HG03378 (cell line): Measurements from ENCODE around the gene PSMB9.
"Not testable (repeated sequence)": the region's sequence is repeated elsewhere in the genome, so short reads cannot be mapped to it uniquely, and the experiment has no call there.

ENCODE experiments used
- ATAC-seq: cut with Tn5 transposase; IDR thresholded peaks from one replicate; pipeline ENCODE4 v1.9.1; 2021; ENCODE audit warnings: mild to moderate bottlenecking, moderate library complexity; ENCODE audit not compliant: unreplicated experiment

The PSMB9 gene

DNA sequence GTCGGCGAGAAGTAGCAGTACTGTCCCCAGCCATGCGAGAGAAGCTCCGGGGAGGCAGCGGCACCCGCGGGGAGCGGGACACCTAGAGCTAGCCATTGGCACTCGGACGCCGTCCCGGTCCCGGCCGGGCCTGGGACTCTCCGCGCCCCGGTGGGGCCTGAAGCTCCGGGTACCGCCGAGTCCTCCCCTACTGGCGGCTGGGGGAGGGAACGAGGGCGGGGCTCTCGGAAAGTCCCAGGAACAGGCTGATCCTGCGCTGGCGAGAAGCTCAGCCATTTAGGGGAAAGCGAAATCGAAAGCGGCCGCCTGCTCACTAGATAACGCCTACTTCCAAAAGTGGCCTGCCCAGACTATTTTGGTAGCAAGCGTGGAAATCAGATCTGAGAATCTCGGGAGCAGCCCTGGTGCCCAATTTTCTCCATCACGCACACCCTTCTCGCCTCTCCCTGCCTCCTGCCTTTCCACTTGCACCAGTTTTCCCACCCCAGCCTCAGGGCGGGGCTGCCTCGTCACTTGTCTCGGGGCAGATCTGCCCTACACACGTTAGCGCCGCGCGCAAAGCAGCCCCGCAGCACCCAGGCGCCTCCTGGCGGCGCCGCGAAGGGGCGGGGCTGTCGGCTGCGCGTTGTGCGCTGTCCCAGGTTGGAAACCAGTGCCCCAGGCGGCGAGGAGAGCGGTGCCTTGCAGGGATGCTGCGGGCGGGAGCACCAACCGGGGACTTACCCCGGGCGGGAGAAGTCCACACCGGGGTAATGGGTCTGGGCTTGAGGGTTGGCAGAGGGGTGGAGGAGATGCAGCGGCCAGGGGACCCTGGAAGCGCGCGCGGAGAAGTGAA is at the start of gene PSMB9, which contains the start of gene TAP1:
PSMB9 (plus strand) TSS at position 652 of the 835 bp plus-strand sequence; CDS start at position 690, 38 bp downstream.
TAP1 (minus strand) TSS at position 164 of the 835 bp plus-strand sequence; CDS start at position 96, 68 bp downstream.
- peak; percentile 56 for ATAC-seq

DNA sequence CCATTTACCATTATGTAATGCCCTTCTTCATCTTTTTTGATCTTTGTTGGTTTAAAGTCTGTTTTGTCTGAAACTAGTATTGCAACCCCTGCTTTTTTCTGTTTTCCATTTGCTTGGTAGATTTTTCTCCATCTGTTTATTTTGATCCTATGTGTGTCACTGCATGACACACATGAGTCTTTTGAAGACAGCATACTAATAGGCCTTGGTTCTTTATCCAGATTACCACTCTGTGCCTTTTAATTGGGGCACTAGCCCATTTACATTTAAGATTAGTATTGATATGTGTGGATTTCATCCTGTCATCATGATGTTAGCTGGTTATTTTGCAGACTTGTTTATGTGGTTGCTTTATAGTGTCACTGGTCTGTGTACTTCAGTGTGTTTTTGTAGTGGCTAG is 48.6 kb upstream of the PSMB9 start:
- ATAC-seq = not testable (repeated sequence)

DNA sequence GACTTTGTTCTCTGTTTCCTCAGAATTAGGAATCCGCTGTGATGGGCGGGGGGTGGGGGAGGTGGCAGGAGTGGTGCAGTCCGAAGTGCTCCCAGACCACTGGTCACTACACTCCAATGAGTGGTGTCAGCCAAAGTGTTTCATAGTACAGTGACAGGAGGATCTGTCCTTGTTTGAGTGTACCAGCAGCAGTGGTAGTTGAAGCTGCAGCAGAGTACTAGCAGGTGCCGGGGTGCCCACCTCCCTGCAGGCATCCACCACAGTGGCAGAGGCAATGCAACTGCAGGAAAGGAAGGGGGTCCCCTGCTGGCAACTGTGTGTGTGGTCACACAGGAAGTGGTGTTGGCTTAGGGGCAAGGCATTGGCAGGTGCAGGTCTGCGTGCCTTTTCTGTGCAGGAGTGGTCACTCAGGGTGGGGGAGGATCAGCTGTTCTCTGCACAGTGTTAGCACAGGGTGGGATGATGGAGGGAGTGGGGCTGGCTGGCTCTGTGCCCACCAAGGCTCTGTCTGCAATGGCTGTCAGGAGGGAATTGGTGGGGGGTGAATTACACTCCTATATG is 46.9 kb upstream of the PSMB9 start:
- no peak for ATAC-seq

DNA sequence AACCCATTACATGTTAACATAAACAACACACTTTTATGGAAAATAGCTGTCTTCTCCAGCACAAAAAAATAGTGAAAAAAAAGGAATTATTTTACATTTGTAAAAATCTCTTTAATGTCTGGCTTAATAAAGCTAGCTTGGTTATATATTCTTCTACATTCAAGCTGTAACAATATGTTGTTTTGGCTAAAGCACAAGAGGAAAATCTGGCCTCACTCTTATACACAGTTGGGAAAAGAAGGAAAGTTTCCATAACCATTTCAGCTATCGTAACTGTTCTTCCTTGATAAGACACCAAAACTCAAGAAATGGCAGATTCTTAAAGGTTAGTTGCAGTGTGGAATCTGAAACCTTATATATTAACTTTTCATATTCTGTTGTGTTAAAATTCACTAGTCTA is 44.8 kb upstream of the PSMB9 start:
- no peak for ATAC-seq

DNA sequence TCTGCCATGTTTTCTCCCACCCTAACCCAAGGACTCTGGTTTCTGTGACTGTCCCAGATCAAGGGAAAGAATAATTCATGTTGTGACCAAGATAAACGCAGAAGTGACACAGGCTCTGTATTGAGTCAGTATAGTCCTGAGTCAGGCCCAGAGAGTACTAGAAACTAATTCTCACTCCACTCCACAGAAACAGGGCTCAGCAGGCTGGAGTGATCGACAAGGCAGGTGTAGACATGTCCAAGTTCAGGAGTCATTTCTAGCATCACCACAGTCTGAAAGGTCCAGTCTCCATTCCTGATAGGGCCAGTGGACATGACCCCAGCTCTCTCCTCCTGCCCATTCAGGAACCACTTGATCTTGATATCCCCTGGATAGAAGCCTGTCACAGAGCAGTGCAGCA is 39.8 kb upstream of the PSMB9 start:
- ATAC-seq = no peak

DNA sequence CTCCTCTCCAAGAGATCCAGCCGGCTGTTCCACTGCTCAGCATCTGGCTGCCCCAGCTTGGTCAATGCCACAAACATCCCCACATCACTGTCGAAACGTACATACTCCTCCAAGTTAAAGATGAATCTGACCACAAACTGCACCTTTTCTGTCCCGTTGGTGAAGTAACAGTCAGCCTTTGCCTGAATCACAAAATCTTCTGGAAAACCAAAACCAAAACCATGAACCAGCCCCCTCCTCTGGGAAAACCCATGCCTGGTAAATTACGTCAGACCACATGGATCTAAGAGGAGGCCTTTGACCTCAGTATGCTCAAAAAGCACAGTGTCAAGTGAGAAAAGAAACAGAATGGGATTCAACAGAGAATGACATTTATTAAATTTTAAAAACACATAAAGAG is 38.9 kb upstream of the PSMB9 start:
- ATAC-seq = no peak

DNA sequence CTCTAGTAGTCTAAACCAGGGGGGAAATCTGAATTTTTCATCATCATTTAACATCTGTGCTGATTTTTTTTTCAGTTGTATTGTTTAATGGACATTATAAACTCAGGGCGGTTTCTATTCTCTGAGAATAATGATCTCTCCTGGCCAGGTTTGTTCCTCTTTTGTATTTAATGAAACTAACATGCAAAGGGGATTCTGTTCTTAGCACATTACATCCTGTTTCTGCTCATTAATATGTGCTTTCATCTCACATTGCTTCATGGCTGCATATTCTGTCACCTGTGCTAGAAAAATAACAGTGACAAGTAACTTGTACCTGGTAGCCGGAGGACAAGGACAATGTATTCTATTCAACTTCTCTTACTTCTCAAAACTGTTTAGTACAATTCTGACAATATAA is 38.0 kb upstream of the PSMB9 start:
- ATAC-seq = no peak

DNA sequence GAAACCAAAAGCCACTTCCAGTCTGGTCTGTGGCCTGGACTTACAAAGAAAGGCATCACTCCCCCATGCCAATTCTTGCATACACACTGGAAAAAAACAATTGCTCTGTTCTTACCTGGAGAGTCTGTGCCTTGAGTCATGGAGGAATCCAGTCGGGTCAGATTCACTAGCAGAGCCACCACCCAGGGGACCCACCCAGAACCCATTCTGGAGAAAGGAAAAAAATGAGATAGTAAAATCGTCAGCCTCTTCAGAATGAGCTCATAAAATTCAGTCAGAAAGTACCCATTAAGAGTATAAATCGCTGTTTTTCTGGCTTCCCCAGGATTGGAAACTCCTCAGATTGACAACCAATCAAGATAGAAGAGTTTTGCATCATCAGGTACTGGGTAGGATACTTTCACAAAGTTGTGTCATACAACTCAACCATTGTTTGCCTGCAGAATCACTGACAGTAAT is 37.2 kb upstream of the PSMB9 start, which contains the start of gene HLA-DOB:
HLA-DOB (minus strand) TSS at position 257 of the 459 bp plus-strand sequence; CDS start at position 206, 51 bp downstream.
- peak; percentile 50 for ATAC-seq

DNA sequence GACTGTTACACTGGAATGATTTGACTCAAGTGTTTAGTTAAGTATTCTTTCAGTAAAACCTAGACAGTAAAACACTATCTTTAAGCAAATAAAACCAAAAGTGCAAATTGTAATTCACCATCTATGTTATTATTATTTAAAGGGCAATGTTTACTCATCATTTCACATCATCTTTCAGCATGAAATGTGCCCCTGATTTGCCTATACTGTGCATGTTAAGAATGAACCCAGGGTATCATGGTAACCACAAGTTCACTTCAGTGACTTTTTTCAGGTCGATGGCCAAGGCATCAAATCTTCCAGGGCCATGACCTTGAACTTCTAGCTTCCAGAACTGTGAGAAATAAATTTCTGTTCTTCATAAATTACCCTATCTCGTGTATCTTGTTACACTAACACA is 35.1 kb upstream of the PSMB9 start:
- no peak for ATAC-seq

DNA sequence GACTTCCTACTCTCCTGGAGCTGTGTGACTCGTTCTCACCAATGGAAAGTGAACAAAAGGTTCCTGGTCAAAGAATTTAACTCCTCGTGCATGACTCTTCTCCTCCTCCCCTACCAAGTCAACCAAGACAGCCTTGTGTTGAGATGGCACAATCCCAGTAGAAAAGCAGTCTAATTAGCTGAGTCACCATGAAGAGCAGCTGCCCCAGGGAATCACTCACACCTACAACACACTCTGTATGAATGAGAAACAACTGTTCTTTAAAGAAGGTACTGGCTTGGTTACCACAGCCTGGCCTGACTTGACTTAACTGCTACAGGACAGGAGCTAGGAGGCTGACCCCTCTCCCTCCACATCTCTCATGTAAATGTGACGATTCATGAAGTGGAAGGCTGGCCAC is 34.3 kb upstream of the PSMB9 start:
- no peak for ATAC-seq

DNA sequence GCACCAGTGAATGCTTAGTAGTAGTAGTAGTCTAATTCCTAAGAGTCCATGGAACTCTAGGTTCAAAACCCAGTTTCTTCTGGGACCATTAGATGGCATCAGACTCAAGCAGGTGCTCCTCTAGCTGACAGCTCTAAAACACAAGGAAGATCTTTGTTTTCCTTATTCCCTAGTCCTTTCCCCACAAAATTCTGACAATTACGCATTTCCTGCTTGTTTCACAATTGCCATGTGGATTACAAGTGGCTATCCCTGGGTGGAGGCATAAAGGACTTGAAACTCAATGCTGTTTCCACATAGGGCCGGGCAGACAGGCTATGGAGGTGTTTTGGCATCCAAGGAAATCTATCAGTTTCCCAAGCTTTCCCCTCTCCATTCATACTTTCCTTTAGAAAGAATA is 28.0 kb upstream of the PSMB9 start:
- no peak for ATAC-seq

DNA sequence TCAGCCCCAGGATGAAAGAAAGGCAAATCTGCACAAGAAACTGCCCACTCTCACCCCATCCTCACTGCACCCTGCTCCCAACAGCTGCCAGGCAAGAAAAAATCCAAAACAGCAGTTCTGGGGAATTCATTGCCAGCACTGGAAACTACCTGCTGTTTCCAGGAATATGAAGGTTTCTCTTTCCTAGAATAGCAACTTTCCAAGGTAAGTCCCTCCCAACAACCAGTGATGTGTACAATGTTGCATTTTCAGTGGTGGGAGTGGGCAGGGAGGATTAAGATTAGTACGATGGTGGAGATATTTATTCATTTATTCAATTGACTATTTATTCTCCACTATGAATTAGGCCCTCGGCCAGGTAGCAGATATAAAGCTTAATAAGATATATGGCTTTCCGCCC is 27.0 kb upstream of the PSMB9 start:
- ATAC-seq = no peak

DNA sequence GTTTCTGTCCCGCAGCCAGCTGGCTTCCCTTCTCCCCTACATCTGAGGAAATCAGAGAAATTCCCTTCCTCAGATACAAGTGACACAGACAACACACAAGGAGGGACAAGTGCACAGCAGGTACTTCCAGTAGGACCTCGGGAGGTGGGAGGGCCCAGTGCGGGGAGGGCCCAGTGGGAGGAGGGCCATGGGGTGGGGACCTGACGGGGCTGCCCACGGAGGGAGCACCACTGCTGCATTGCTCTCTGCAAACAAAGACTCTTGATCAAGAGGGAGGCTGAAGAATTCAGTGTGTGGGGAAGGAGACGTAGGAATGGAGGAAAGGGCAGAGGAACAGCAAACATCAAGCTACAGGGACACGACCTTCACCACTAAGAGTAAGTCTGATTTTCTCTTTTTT is 24.5 kb upstream of the PSMB9 start:
- ATAC-seq = no peak

DNA sequence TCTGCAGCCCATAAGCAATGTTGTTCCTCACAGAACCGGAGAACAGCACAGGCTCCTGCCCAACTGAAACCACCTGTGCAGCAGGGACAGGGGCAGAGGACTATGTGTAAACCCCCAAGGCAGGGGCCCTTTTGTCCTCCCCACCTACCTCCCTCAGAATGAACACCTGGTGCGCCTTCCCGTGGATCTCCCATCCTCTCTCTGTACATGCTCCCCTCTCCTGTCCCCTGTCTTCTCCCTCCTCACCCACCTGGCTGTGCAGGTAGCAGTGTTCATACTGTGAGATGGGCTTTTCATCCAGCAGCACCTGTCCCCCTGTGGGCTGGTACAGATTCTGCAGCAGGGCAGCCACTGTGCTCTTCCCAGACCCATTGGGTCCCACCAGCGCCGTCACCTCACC is 24.0 kb upstream of the PSMB9 start:
- no peak for ATAC-seq

DNA sequence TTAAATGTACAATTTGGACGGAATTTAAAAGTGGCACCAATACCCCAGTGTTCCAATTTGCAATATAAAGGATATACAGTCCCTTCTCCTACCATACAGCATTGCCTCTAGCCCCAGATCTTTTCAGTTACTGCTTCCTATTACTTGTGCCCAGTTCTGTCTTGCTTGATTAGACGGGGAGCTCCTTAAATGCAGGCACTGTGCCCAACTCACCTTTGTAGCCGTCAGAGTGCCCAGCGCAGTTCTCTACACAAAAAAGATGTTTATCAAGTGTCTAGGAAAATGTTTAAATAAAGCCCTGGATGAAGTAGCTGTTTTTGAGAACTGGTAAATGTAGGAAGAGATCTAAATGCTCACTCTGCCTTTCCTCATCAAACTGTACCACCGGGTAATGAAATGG is 23.1 kb upstream of the PSMB9 start:
- ATAC-seq = no peak

DNA sequence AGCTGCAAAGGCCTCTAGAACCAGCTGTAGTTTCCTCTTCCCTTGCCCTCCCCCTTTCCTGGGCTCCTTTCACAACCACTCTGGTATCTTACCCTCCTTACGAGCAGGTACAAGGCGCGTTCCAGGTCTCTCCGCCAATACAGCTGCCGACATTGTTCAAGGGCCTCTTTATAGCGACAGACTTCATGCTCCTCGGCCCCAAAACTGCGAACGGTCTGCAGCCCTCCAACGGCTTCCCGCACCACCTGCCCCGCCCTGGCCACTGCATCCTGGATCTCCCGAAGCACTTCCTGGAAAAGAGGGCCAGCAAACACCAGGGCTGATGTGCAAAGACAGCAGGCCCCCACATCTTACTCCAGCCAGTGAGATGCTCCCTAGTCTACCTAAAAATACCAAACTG is 21.5 kb upstream of the PSMB9 start:
- ATAC-seq = no peak

DNA sequence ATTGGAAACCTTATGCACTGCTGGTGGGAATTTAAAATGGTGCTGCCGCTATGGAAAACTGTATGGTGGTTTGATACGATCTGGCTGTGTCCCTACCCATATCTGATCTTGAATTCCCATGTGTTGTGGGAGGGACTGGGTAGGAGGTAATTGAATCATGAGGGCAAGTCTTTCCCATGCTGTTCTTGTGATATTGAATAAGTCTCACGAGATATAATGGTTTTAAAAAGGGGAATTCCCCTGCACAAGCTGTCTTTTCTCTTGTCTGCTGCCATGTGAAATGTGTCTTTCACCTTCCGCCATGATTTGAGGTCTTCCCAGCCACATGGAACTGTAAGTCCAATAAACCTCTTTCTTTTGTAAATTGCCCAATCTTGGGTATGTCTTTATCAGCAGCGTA is 20.3 kb upstream of the PSMB9 start:
- ATAC-seq = no peak

DNA sequence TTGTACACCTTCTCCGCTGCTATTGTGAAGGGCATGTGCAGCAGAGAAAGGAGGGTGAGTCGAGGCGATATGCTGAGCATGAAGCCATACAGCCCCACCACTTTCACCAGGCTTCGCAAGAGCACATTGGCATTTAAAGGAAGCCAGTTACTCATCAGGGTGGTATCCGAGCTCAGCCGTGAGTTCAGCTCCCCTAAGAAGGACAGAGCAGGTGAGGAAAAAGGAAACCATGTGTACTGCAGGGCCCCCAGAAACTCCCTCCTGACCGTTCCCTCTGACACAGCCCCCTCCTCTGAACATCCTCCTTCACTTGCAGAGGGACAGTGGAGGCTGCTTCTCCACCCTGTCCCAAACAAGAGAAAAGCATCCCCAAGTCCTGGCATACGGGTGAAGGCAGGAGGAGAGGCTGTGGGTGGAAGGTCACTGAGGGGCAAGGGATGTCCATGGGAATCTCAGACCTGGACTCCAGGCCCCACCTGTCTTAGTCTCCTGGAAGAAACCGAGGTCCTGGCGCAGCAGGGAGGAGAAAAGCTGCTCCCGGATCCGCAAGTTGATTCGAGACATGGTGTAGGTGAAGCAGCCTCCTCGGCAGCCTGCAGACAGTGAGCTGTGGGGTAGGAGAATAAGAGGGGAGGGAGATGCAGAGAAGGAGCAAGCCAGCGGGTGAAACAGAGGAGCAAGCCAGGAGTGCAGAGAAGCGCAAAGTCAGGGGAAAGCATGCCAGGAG is 18.7 kb upstream of the PSMB9 start:
- no peak for ATAC-seq

DNA sequence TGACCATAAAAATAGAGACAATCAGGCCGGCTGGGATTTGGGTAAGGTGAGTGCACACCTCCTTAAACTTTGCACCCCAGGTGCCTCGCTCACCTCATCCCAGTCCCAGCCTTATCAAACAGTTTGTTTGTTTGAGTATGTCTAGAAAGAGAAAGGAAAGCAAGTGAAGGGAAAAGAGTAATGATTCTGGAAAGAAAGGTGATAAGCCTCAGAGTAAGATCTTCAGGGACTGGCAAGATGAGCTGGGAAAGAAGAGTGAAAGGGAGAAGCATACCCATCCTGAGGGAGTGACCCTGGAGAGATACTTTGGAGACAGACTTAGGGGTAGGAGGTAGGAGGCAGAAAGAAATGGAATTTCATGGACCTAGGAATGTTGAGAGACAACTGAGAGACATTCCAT is 17.1 kb upstream of the PSMB9 start:
- ATAC-seq = no peak

DNA sequence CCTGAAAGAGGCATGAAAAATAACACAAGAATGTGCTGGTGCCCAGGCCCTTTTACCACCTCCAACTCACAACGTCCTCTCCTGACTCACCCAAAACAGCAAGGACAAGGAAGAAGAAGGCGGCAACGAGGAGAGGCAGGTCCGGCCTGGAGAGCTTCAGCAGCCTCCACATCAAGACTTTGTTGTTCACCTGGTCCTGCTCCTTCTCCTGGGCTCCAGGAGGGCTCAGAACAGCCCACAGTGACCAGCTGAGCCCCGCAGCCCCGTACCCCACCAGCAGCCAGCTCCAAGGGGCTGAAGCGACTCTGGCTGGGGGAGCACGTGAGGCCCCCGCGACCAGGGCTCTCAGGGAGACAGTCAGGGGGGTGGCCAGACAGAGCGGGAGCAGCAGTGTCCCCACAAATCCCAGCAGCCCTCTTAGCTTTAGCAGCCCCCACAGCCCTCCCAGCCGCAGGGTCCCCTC is 16.3 kb upstream of the PSMB9 start:
- no peak for ATAC-seq

DNA sequence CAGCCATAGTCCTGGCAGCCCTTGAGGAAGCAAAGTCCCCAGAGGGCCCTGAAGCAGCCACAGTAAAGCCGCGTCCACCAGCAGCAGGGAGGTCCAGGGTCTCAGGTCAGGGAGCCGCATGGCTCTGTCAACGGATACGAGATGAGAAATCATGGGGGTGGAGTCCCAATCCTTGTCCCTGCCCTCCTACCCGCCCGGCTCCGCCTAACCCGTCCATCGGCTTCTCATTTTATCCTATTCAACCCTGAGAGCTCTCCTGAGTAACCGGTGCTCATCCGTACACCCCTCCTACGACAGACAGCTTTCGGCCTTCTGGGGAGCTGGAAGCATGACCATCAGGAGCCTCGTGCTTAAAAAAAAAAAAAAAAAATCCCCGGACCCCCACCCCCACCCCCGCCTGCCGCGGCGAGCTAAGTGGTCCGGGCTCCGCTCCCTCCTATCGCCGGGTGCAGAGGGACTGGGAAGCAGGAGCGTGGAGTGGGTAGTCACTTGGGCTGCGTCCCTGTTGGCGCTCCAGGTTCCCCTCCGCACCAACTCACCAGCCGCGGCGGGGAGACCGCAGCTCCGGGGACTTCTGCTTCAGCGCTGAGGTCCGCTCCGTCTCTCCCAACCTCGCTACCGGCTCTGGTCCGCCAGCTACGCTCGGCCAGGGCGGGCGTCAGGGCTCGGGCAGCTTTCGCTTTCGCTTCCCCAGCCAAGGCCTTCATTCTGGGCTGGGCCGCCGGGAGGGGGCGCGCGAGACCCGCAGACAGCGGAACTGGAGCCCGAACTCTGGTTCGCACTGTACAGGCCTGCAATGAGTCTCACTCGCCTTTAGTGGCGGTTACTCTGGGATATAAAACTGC is 15.7 kb upstream of the PSMB9 start, which contains the start of gene TAP2:
TAP2 (minus strand) TSS at position 626 of the 845 bp plus-strand sequence; CDS start at position 120, 506 bp downstream.
- peak; percentile 51 for ATAC-seq
